ENCODE data around the gene SCD5. TPM values are rescaled to one million over a fixed set of nuclear protein-coding genes. Genes with fewer than 3 reads are reported as not detected.

SCD5 gene
- total and polyA plus RNA-seq, 7 donors, result 0.69 to 30.7 (median 27.3) TPM

DNA sequence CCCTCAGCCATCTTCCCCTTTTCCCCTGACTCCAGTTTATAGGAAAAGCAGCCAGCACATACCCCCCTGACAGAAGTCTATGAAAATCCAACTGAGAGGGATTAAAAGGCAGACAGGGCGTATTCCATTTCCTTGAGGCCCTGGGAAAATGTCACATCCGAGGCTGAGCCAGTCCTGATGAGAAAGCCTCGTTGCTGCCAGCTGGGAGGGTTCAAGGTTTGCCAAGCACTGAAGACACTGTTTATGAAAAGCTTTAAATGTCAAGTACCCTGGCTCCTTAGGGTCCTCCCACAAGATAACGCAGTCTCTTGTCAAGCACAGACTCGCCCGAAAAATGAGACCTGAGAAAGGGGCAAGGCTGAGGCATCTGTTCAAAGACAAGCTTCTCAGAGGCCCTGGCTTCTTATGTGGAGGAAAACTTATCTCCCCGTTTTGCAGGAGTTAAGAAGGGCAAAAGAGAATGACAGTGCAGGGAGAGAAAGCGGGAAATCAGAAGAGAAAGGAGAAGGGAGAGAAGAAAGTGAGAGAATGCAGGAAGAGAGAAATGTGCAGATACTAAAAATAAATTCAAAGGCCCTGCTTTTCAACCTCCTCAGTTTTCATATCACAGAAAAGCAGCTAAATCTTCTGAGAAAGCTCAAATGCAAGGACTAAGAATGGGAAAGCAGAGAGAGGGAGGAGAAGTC lies 44.7 kb downstream of the SCD5 start:
- TF ChIP-seq, protein P1, sequence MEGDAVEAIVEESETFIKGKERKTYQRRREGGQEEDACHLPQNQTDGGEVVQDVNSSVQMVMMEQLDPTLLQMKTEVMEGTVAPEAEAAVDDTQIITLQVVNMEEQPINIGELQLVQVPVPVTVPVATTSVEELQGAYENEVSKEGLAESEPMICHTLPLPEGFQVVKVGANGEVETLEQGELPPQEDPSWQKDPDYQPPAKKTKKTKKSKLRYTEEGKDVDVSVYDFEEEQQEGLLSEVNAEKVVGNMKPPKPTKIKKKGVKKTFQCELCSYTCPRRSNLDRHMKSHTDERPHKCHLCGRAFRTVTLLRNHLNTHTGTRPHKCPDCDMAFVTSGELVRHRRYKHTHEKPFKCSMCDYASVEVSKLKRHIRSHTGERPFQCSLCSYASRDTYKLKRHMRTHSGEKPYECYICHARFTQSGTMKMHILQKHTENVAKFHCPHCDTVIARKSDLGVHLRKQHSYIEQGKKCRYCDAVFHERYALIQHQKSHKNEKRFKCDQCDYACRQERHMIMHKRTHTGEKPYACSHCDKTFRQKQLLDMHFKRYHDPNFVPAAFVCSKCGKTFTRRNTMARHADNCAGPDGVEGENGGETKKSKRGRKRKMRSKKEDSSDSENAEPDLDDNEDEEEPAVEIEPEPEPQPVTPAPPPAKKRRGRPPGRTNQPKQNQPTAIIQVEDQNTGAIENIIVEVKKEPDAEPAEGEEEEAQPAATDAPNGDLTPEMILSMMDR (IDR thresholded peaks at IDR 0.05), result no peak
- TF ChIP-seq POLR2AphosphoS5 (IDR thresholded peaks at IDR 0.05), result no peak
- no peak for TF ChIP-seq EP300 (IDR thresholded peaks at IDR 0.05)
- TF ChIP-seq POLR2A (IDR thresholded peaks at IDR 0.05), result no peak
- Histone ChIP-seq H3K36me3 (no peaks in the 10 kb centered on the region), H3K9me3 (no peaks in the 10 kb centered on the region), H3K4me3 (no peak overlapping the region), H3K27ac (peak overlapping the region; percentile 45 to 57 (median 51)), H3K27me3 (no peaks in the 10 kb centered on the region), H3K4me1 (peaks cover 0 to 24% (median 21%) of the 10 kb centered on the region in 4 donors)
- intact Hi-C loops (cut with DNase I), result no loop called here
- WGBS, 2 donors, result 66 to 68% methylated on average over 8 of the region's 8 CpGs
- no peak for DNase-seq

DNA sequence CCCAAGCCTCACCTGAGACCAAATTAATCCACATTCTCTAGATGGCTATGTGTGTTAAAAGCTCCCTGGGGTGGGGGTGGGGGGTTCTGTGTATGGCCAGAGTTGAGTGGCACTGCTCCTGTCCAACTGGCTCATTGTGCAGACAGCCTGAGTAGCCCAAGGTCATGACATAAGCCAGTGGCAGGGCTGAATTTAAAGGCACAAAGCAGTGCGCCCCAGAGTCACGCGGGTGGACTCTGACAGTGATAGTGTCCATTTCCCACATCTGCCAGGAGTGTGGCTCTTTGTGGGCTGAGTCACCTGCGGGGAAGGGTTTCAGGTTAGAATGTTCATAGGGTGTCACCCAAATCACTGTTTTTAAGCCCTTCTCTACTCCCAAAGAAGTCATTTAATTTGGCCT lies 45.4 kb downstream of the SCD5 start:
- H3K36me3 ChIP-seq, result no peaks in the 10 kb centered on the region
- 89 to 95% methylated on average over 4 of the region's 4 CpGs for WGBS, 2 donors
- H3K9me3 ChIP-seq, result no peaks in the 10 kb centered on the region
- H3K4me3 ChIP-seq, result no peak overlapping the region
- TF ChIP-seq EP300 (IDR thresholded peaks at IDR 0.05), result no peak
- peak in 1 of 4 donors; percentile 9 for TF ChIP-seq POLR2AphosphoS5 (IDR thresholded peaks at IDR 0.05)
- H3K4me1 ChIP-seq, result peaks cover 0 to 29% (median 22%) of the 10 kb centered on the region in 4 donors
- no peaks in the 10 kb centered on the region for H3K27me3 ChIP-seq
- intact Hi-C loops (cut with DNase I), result no loop called here
- DNase-seq, result no peak
- peak overlapping the region in 3 of 4 donors; percentile 45 to 57 (median 53) for H3K27ac ChIP-seq

GRCh38 chr4:82748810-82749470 lies 49.7 kb downstream of the SCD5 start:
- no peak for DNase-seq
- WGBS, 2 donors, result 87 to 88% methylated on average over 6 of the region's 6 CpGs
- intact Hi-C loops (cut with DNase I), result no loop called here

GRCh38 chr4:82747686-82748575 lies 50.7 kb downstream of the SCD5 start:
- no peak for DNase-seq
- H3K4me1 ChIP-seq, result peaks cover 0 to 15% (median 6%) of the 10 kb centered on the region in 4 donors
- no peaks in the 10 kb centered on the region for H3K27me3 ChIP-seq
- TF ChIP-seq POLR2AphosphoS5 (IDR thresholded peaks at IDR 0.05) (no peak), EP300 (IDR thresholded peaks at IDR 0.05) (no peak), POLR2A (IDR thresholded peaks at IDR 0.05) (no peak)
- TF ChIP-seq, protein P1 (IDR thresholded peaks at IDR 0.05), result no peak
- intact Hi-C loops (cut with DNase I), result no loop called here
- H3K4me3 ChIP-seq, result no peak overlapping the region
- no peak overlapping the region for H3K27ac ChIP-seq
- no peaks in the 10 kb centered on the region for H3K36me3 ChIP-seq
- H3K9me3 ChIP-seq, result no peaks in the 10 kb centered on the region
- 84 to 87% methylated on average over 6 of the region's 6 CpGs for WGBS, 2 donors

More at GRCh38 chr4:82748810-82749470, 49.7 kb downstream of the SCD5 start:
- H3K4me3 ChIP-seq, result no peak overlapping the region
- no peak overlapping the region for H3K27ac ChIP-seq
- H3K27me3 ChIP-seq, result no peaks in the 10 kb centered on the region
- H3K4me1 ChIP-seq, result peaks cover 0 to 25% (median 16%) of the 10 kb centered on the region in 4 donors
- H3K9me3 ChIP-seq, result no peaks in the 10 kb centered on the region
- no peaks in the 10 kb centered on the region for H3K36me3 ChIP-seq
- TF ChIP-seq EP300 (IDR thresholded peaks at IDR 0.05) (no peak), POLR2A (IDR thresholded peaks at IDR 0.05) (no peak), POLR2AphosphoS5 (IDR thresholded peaks at IDR 0.05) (no peak)
- TF ChIP-seq, protein P1 (IDR thresholded peaks at IDR 0.05), result no peak

Measured in sigmoid colon (tissue), 7 donors.